Posterior cingulate gyrus (tissue), 11 donors: ENCODE data around the gene UGGT1.
"Not testable (repeated sequence)": the region's sequence is repeated elsewhere in the genome, so short reads cannot be mapped to it uniquely, and the experiment has no call there.

Experiments
- DNase-seq, 10 donors: peaks; one replicate each; pipeline versions ENCODE4 v3.0.0 to v3.0.0-alpha.2; 2020 to 2021; ENCODE audit warnings: mixed read lengths in 3 of 10
- intact Hi-C: fragments of 100-400 bp; cut with DNase I; formaldehyde crosslinking; loops from one replicate; pipeline ENCODE4 v1.15.1; 2023

Gene UGGT1

DNA sequence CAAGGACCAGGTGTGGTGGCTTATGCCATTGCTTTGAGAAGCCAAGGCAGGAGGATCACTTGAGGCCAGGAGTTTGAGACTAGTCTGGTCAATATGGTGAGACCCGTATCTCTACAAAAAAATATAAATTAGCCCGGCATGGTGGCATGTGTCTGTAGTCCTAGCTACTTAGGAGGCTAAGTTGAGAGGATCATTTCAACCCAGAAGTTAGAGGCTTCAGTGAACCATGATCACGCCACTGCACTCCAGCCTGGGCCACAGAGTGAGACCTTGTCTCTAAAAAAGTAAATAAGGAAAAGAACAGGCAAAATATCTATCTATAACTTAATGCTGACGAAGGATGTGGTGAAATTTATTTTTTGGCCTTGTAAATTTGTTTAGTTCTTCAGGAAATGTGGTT is 78.1 kb downstream of the UGGT1 start:
- DNase-seq = no peak
- intact Hi-C loops = no loop called here

DNA sequence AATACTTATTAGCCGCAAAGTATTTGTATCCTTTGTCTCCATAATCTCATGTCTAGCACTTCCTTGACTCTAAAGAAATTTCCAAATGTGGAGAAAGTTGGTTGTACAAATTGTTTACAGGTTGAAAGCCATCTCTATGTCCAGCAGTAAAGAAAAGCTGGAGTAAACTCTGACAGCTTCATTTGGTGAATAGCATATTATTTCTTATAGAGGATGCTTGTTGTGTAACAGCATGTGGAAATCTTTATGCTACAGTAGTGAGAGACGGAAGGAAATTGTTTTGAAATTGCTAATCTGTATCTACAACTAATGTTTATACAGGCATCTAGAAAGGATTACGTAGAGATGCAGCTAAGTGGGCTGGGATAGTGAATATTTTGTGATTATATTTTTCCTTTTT is 78.5 kb downstream of the UGGT1 start:
- no peak for DNase-seq
- intact Hi-C loops = no loop called here

DNA sequence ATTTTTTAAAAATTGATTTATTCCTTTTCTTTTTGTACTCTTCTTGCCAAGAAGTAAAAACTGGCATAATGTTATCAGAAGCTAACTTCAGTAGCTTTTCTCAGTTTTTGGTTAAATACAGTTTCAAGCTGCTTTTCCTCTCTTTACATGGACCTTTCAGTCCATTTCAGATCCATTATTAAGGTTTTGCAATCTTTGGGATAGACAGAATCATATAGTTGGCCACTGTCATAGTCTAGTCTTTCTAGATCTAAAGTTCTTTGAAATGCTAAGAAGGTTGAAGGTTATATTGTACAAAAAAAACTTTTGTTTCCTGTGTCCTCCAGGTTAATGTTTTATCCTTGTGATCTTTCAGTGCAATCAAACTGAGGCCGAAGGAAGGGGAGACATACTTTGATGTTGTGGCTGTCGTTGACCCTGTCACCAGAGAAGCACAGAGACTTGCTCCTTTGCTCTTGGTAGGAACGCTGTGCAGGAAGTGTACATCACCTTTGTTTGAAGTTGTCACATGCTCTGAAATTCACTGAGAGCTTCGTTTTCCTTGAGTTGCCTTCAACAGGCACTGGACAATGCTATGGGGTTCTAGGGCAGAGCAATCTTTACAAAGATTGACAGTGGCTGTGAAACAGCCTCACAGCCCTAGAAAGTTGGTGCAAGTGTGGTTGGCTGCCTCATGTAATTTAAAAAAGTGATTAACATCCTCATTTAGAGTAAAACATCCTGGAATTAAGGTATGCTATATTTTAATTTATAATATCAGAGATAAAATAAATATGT is 79.1 kb downstream of the UGGT1 start:
- no peak for DNase-seq
- intact Hi-C loops = no loop called here

DNA sequence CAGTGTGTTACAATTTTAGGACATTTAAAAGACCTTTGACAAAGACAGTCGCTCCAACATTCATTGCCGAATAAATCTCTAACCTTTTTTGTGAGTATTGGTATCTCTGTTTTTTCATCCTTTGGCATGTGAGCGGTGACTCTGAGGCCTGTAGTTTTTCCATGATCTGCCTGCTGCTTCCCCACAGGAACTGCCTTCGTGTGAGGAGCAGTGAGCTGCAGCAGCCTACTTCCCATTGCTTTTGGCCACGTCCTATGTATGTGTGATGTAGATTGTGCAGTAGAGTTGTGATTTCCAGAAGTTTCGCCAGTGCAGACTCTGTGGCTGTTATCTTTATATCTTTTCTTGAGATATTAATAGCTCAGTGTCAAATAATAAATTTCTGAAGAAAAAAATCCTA is 79.8 kb downstream of the UGGT1 start:
- intact Hi-C loops = no loop called here
- no peak for DNase-seq

DNA sequence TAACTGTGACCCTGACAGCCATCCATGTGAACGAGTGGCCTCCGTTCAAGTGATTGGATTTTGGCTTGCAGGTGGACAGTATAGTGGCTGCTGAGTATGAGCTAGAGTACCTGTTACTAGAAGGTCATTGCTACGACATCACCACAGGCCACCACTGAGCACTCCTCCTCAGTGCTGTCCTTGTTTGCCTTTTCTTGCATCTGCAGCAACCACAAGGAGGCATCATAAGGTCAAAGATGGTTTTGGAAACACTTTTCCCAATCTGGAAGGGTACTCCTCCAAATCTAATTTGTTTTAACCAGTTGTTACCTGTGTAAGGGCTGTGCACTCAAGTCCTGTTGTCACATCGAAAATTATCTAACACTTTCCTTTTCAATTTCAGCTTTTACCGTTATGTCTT is 81.2 kb downstream of the UGGT1 start:
- intact Hi-C loops = no loop called here
- DNase-seq = no peak

DNA sequence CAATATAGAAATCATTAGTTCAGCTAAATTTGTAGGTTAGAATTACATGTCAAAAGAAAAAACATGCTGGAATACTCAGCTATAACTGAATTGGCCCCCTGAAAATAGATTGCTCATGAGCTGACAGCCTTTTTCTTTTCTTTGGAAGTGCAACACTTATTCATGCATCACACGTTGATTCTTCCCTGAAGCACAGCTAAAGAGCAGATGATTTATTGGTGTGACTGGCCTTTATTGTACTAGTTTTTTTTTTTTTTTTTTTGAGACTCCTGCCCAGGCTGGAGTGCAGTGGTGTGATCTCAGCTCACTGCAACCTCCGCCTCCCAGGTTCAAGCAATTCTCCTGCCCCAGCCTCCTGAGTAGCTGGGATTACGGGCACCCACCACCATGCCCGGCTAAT is 83.1 kb downstream of the UGGT1 start:
- intact Hi-C loops, DNase-seq: not testable (repeated sequence)

DNA sequence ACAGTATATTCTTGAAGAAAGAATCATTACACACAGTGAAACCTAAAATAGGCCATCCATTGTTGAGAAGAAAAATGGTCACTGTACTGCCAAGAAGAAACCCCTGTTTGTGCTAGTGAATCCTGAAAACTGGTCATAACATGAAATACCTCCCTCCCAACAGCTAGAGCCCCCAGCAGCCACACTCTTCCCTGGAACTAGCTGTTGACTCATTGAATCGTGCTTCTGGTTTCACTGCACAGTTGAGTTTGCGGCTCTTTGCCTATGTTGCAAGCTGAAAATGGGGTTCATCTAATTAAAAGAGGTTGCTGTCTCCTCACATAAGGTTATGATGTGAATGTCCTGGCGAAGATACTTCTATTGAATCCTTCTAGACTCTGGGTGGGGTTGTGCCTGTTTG is 86.3 kb downstream of the UGGT1 start:
- intact Hi-C loops = loop anchor here (5.0 kb wide), 1 partner anchor 130 kb away; no protein-coding TSS in a partner anchor
- no peak for DNase-seq

DNA sequence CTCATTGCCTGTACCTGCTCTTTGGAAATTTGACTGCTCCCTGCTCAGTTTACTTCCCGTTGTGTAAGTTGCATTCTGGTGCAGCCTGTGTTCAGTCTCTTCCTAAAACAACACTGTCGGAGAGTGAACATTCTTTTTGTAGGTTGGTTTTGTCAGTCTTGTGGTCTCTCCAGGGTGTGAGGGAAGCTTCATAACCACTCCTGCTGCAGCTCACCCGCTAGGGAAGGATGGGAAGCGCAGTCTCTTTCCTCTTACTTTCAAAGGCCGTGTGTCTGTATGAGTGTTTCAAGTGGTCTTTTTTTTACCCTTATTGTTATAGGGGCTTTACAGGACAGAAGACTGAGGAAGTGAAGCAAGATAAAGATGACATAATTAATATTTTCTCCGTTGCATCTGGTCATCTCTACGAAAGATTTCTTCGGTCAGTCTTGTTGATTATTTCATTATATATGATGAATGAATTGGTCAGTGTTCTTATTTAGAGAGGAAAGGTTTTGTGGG is 87.2 kb downstream of the UGGT1 start:
- no peak for DNase-seq
- intact Hi-C loops = loop anchor here (2.0 to 5.0 kb wide), 2 partner anchors 55 to 129 kb away; no protein-coding TSS in a partner anchor

DNA sequence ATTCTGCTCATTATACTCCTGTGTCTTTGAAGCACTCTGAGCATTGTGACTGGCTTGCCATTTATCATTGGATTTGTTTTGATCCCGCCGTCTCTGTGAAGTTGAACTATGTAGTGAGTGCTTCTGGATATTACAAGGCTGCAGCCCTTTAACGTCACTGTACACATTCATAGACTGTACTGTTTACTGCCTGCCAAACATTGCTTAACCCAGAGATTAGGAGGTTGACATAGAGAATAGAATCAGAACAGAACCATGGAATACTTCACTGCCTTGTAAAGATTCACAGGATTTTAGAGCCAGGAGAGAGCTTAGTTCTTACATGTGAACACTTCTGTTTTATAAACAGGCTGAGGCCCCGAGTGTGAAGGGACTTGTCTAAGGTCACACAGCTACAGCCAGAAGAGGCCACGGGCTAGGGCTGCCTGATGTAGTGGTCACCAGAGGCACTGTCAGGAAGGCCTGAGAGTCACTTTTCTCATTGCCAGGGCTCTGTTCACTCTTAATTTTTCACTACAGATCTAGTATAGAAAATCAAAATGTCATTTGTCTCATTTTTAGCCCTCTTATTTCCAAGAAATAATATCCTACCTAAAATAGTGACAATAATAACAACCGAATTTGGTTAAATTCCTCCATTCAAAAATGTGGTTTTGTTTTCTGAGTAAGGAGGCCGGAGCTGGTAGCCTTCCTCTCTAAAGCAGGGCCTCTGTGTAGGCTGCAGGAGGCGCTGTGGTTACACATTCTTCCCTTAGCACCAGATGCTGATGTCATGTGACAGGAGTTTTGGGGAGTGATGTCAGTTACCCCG is 87.9 kb downstream of the UGGT1 start:
- intact Hi-C loops = loop anchor here (2.0 to 5.0 kb wide), 2 partner anchors 54 to 128 kb away; no protein-coding TSS in a partner anchor
- peak in 9 of 10 donors; percentile 29 to 94 (median 69) for DNase-seq

DNA sequence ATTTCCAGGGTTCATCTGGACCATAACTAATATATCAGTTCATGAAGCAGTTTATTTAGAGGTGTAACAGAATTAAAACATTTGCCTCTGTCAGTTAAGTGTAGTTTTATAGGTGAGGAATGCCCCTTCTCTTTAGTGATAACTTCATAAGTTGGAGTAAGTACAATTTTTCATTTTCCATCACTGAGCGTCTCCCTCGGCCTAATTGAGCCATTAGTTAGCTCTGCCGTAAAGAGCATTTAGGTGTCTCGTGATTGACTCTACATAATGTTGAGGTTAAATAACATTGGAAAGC is 88.4 kb downstream of the UGGT1 start:
- DNase-seq = no peak
- intact Hi-C loops = loop anchor here (2.0 to 5.0 kb wide), 2 partner anchors 53 to 128 kb away; no protein-coding TSS in a partner anchor

DNA sequence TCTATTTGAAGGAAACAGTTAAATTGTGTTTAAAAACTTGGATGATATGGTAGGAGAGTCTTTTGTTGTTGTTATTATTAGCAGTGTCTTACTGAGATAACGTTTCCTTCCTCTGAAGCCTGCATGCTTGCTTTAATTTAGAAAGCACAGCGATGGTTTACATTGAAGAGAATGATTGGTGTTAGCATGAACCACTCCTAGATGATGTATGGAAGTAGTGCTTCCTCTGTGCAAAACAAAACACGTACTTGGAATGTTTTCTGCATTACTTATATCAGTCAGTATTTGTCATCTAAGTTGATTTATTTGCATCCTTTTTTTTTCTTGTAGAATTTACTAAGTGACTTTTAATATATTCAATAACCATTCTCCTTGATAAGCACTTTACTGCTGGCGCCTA is 89.0 kb downstream of the UGGT1 start:
- no peak for DNase-seq
- intact Hi-C loops = loop anchor here (5.0 kb wide), 1 partner anchor 142 kb away; no protein-coding TSS in a partner anchor

DNA sequence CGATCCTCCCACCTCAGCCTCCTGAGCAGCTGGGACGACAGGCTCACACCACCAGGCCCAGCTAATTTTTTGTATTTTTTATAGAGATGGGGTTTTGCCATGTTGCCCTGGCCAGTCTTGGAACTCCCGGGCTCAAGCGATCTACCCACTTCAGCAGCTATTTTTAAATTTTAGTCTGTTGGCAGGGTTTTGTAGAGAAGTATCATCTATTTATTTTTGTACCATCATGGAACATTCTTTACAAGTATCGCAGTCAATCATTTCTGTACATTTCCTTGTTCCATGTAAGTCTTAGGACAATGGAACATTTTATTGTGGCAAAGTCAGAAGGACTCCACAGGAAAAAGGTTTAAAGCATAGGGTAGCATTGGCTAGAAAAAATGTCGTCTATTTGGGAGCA is 94.6 kb downstream of the UGGT1 start:
- intact Hi-C loops = no loop called here

DNA sequence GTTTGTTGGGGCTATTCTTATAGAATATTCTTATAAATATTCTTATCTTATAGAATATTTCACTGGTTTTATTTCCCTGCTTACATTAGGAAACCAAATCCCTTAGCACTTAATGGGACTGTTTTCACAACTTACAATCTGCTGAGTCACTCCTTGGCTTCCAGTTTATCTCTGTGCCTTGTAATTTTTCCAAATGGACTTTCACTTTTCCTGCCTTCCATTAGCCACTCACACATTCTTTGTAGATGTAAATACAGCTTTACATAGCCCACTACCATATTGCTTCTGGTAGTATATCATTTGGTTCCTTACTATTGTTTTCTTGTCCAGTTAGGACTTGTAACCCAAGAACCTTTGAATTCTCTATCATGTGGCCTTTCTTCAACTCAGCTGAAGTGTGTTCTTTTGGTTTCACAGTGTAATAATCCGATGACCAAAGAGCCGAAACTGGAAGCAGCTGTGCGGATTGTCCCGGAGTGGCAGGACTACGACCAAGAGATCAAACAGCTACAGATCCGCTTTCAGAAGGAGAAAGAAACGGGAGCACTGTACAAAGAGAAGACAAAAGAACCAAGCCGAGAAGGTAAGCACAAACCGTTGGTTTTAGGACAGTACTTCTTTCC is 96.1 kb downstream of the UGGT1 start:
- intact Hi-C loops = no loop called here
- no peak for DNase-seq

More for the DNA sequence above, 94.6 kb downstream of the UGGT1 start:
- no peak for DNase-seq

DNA sequence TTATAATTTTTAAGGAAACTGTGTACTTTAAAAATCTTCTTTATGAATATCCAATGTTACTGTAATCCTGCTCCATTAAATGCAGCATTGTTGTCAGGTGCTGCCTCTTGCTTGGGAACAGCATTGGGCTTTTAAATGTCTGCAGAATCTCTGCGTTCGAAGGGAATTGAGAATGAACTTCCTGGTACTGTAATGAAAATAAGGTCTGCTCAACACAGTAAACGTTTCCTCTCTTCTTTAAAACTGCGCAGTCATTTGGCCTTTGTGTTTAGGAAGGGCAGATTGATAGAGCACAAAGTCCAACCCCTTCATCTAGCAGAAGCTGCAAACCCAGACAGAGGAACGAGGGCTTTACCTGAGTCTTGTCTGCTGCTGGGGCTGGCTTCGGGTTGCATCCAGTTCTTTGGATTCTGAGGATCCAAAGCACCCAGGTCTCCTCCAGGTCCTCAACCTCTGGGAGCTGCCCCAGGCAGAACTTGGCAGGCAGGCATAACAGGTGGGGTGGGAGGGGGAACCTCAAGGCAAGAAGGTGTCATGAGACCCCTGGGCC is 104.5 kb downstream of the UGGT1 start:
- DNase-seq = no peak
- intact Hi-C loops = no loop called here

DNA sequence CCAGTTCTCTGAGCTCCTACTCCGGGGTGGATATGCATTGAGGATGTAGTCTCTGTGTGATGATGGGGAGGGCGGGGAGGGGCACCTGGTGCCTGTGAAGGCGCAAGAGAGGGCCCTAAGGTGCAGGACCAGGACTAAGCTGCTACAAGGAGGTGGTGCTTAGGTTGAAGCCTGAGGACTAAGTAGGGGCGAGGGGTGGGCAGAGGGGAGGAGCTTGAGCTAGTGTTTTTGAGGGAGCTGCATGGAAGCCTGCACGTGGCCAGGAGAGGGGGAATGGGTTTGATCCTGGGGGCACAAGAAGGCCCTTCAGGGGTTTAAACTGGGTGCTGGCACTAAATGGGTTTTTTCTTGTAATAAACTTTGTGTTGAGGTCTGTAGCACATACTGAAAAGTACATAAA is 105.0 kb downstream of the UGGT1 start:
- no peak for DNase-seq
- intact Hi-C loops = no loop called here

DNA sequence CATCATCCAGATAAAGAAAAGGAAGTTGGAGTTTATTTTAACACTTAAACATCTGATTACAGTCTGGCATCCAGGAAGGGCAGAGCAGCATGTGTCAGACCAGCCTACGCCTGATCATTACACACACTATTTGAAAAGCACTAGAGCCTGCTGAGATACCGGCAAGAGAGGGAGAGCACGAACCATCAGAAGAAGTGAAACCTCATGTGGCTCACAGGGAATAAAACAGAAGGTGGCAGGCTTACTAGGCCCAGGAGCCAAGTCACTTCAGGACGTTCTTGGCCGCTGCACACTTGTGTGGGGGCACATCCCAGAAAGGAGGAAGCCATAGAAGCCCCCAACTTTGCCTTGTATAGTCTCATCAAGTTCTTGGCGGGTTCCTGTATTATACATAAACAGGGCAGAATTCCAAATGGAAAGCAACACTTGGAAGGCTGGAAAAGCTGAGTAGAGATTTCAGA is 105.5 kb downstream of the UGGT1 start:
- intact Hi-C loops = no loop called here

DNA sequence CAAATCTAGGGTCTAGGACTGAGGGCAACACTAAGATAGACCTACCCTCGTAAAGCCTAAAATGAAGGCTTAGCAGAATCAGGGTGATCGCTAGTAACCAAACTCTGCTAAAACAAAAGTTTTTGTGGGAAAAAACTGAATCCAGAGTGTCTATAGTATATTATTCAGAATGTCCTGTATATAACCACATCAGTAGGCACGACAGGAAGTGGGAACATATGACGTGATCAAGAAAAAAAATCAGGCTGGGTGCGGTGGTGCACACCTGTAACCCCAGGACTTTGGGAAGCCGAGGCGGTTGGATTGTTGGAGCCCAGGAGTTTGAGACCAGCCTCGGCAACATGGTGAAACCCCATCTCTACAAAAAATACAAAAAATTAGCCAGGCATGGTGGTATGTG is 106.1 kb downstream of the UGGT1 start:
- intact Hi-C loops = no loop called here
- DNase-seq = no peak

More for the DNA sequence above, 105.5 kb downstream of the UGGT1 start:
- no peak for DNase-seq

DNA sequence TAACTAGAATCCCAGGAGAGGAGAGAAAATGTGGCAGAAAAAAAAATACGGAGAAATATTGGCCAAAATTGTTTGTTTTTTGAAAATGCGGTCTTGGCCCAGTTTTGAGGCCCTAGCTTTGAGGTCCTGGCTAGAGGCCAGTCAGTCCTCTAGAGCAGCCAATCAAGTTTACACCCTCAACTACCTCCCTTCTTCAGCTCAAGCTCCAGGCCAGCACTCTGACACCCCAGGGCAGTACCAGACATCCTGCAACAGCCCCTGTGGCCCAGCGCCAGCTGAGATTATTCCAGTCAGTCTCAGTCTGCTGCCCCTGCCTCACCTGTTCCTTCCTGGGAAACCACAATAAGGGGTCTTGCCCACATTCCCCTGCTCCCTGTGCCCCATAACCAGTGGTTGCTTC is 107.7 kb downstream of the UGGT1 start:
- DNase-seq = peak in 1 of 10 donors; percentile 67
- intact Hi-C loops = no loop called here

DNA sequence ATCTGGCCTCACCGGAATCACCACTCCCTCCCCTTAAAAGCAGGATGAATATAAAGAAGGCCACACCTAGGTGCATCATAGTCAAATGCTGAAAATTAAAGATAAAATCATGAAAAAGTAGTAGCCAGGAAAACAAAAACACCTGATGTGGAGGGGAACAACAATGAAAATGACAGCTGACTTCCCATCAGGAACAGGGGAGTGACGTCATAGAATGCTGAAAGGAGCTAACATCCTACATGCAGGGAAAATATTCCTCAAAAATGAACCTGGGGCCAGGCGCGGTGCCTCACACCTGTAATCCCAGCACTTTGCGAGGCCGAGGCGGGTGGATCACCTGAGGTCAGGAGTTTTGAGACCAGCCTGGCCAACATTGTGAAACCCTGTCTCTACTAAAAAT is 108.1 kb downstream of the UGGT1 start:
- DNase-seq = no peak
- intact Hi-C loops = no loop called here

DNA sequence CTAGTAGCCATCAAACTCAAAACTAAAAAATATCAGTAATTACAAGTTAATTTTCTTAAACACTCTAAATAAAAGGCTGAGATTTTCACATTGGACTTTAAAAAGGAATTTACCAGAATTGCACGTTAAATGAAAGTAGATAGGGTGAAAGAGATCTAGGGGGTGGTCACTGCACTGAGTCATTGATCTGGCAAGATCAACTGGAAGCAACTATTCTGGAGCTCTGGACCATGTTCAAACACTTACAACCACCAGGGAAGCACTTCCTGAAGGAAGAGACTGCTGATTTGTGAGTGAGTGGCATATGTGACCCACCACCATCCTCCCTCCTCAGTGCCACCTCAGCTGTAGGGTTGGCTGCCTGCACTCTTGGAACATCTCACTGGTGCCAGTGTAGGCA is 111.8 kb downstream of the UGGT1 start:
- intact Hi-C loops = no loop called here
- DNase-seq = no peak

DNA sequence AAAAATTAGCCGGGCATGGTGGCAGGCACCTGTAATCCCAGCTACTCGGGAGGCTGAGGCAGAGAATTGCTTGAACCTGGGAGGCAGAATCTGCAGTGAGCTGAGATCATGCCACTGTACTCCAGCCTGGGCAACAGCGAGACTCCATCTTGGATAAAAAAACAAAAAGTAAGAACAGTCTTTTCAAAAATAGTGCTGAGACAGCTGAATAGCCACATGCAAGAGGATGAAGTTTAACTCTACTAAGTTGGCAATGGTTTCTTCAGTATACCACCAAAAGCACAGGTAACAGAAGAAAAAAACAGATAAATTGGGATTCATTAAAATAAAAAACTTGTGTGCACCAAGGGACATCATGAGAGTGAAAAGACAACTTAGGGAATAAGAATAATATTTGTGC is 115.2 kb downstream of the UGGT1 start:
- intact Hi-C loops = no loop called here
- DNase-seq = no peak
